NCI-H2171 (cell line): ENCODE data around the gene KRT83.

ENCODE experiments used
- DNase-seq: peaks from one replicate; lab custom pipeline; 2025; lab: John Stamatoyannopoulos, UW

Gene KRT83

GRCh38 chr12:52320784-52321400 lies at the start of gene KRT83:
Gene KRT83, minus strand, starts transcription at chr12:52321398. Its CDS starts 63 bp downstream, at chr12:52321335.
- DNase-seq = no peak

- no peak for DNase-seq
Measured at GRCh38 chr12:52369809-52370208, 48.6 kb upstream of the KRT83 start.

GRCh38 chr12:52369211-52369610 lies 48.0 kb upstream of the KRT83 start:
- DNase-seq = no peak

- no peak for DNase-seq
Measured at GRCh38 chr12:52368508-52368907, 47.3 kb upstream of the KRT83 start.

- no peak for DNase-seq
Measured at GRCh38 chr12:52367876-52368275, 46.7 kb upstream of the KRT83 start.

GRCh38 chr12:52366738-52367485 lies 45.7 kb upstream of the KRT83 start, which contains the start of gene KRT85:
Gene KRT85, minus strand, starts transcription at chr12:52367481. Its CDS starts 76 bp downstream, at chr12:52367405.
- no peak for DNase-seq

- no peak for DNase-seq
Measured at GRCh38 chr12:52364901-52365489, 43.8 kb upstream of the KRT83 start.

GRCh38 chr12:52364061-52364460 lies 42.9 kb upstream of the KRT83 start:
- DNase-seq = no peak

GRCh38 chr12:52363111-52363679 lies 42.0 kb upstream of the KRT83 start:
- no peak for DNase-seq

- DNase-seq = no peak
Measured at GRCh38 chr12:52362118-52362726, 41.0 kb upstream of the KRT83 start.

- no peak for DNase-seq
Measured at GRCh38 chr12:52361553-52361952, 40.4 kb upstream of the KRT83 start.

- DNase-seq = no peak
Measured at GRCh38 chr12:52360663-52361271, 39.6 kb upstream of the KRT83 start.

- no peak for DNase-seq
Measured at GRCh38 chr12:52360106-52360662, 39.0 kb upstream of the KRT83 start.

GRCh38 chr12:52359621-52360061 lies 38.4 kb upstream of the KRT83 start:
- DNase-seq = no peak

GRCh38 chr12:52358575-52359350 lies 37.6 kb upstream of the KRT83 start:
- no peak for DNase-seq

- DNase-seq = no peak
Measured at GRCh38 chr12:52356762-52357580, 35.8 kb upstream of the KRT83 start.

GRCh38 chr12:52356031-52356761 lies 35.0 kb upstream of the KRT83 start:
- no peak for DNase-seq

- DNase-seq = no peak
Measured at GRCh38 chr12:52355176-52355575, 34.0 kb upstream of the KRT83 start.

GRCh38 chr12:52354200-52354599 lies 33.0 kb upstream of the KRT83 start:
- peak; percentile 86 for DNase-seq
